NCI-H1436 (cell line): Measurements from ENCODE around the gene MIA3.
A peak's percentile ranks its signal among the peaks of the same experiment; 100 is the strongest.

ENCODE experiments used
- DNase-seq: peaks from one replicate; lab custom pipeline; 2025; lab: John Stamatoyannopoulos, UW

The MIA3 gene

GRCh38 chr1:222618880-222619596, 1.1 kb downstream of the MIA3 start:
- DNase-seq, result no peak

GRCh38 chr1:222620566-222620965, 2.7 kb downstream of the MIA3 start:
- no peak for DNase-seq

GRCh38 chr1:222622765-222623164, 4.9 kb downstream of the MIA3 start:
- DNase-seq, result no peak

GRCh38 chr1:222623458-222623857, 5.6 kb downstream of the MIA3 start:
- DNase-seq, result no peak

- DNase-seq, result no peak
These were observed 6.3 kb downstream of the MIA3 start for GRCh38 chr1:222624214-222624613.

- no peak for DNase-seq
These were observed 9.3 kb downstream of the MIA3 start for GRCh38 chr1:222627232-222627631.

- no peak for DNase-seq
These were observed 12.1 kb downstream of the MIA3 start for GRCh38 chr1:222629921-222630535.

GRCh38 chr1:222631611-222632208, 13.8 kb downstream of the MIA3 start:
- DNase-seq, result no peak

- no peak for DNase-seq
These were observed 14.9 kb downstream of the MIA3 start for GRCh38 chr1:222632749-222633148.

GRCh38 chr1:222634180-222635013, 16.5 kb downstream of the MIA3 start:
- DNase-seq, result peak; percentile 88

GRCh38 chr1:222641269-222641948, 23.5 kb downstream of the MIA3 start:
- DNase-seq, result no peak

GRCh38 chr1:222642468-222642867, 24.6 kb downstream of the MIA3 start:
- no peak for DNase-seq

GRCh38 chr1:222643606-222643937, 25.7 kb downstream of the MIA3 start:
- DNase-seq, result peak; percentile 41

GRCh38 chr1:222643938-222644635, 26.2 kb downstream of the MIA3 start:
- peak; percentile 98 for DNase-seq

GRCh38 chr1:222644636-222644980, 26.7 kb downstream of the MIA3 start:
- DNase-seq, result peak; percentile 8

- no peak for DNase-seq
These were observed 34.8 kb downstream of the MIA3 start for GRCh38 chr1:222652676-222653075.

GRCh38 chr1:222653178-222653827, 35.4 kb downstream of the MIA3 start:
- no peak for DNase-seq

GRCh38 chr1:222654849-222655248, 37.0 kb downstream of the MIA3 start:
- no peak for DNase-seq

GRCh38 chr1:222656391-222657155, 38.7 kb downstream of the MIA3 start:
- DNase-seq, result no peak

GRCh38 chr1:222657899-222658298, 40.0 kb downstream of the MIA3 start:
- no peak for DNase-seq
